HTR-8/SVneo (cell line): Measurements from ENCODE around the gene TFB1M.
"Not testable (repeated sequence)": the region's sequence is repeated elsewhere in the genome, so short reads cannot be mapped to it uniquely, and the experiment has no call there.

ENCODE experiments used
- DNase-seq: peaks from one replicate; pipeline ENCODE4 v3.0.0; 2011; ENCODE audit warnings: low spot score, mixed read lengths; ENCODE audit not compliant: insufficient read length
- FAIRE-seq: peaks from 2 replicates; lab custom pipeline; 2011; peaks lifted over from hg19 to GRCh38; lab: Jason Lieb, UNC

The TFB1M gene

DNA sequence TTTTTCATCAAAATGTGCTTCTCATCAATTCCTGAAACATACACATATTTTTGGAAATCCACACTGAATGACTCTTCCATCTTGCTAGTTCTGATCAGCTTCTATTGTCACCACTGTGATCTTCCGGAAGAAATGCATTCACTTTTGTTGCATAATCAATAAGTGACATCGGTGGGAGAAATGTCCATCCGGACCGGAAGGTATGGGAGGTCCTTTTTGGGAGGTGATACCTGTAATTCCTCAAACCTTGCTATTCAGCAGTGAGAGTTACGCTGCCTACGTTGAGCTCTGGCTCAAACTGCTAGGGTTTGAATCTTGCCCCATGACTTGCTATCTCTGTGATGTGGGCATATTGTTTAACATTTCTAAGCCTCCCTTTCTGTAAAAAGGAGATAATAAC lies 16.6 kb upstream of the TFB1M start:
- DNase-seq (no peak), FAIRE-seq (no peak)

- no peak for FAIRE-seq
- no peak for DNase-seq
These were observed 15.9 kb upstream of the TFB1M start for GRCh38 chr6:155330133-155330734.

DNA sequence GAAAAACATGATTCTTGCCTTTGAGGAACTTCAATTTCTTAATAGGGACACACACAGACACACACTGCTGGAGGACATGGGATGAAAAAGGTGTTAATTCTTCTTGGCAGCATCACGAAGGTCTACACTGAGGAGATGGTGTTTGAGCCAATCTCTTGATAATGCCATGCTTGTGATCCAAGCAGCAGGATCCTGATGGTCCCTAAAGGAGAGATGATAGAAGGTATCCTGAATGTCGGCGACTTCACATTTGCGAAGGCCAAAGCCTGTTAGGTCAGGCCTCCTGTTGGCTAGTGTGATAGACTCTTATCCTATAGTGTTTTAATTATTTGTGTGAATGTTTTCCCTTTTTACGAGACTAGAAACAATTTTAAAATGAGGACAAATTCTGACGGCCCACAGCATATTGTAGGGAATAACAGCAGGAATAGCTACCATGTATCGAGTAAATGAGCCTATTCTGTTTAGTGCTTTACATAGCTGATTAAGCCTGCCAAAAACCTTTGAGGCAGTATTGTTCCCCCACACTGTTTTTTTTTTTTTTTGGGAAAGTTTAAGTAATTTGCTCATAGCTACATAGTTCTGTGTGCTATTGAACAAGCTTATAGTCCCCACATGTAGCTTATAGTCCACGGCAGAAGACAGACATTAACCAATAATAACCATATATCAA lies 15.3 kb upstream of the TFB1M start:
- no peak for DNase-seq
- FAIRE-seq: no peak

DNA sequence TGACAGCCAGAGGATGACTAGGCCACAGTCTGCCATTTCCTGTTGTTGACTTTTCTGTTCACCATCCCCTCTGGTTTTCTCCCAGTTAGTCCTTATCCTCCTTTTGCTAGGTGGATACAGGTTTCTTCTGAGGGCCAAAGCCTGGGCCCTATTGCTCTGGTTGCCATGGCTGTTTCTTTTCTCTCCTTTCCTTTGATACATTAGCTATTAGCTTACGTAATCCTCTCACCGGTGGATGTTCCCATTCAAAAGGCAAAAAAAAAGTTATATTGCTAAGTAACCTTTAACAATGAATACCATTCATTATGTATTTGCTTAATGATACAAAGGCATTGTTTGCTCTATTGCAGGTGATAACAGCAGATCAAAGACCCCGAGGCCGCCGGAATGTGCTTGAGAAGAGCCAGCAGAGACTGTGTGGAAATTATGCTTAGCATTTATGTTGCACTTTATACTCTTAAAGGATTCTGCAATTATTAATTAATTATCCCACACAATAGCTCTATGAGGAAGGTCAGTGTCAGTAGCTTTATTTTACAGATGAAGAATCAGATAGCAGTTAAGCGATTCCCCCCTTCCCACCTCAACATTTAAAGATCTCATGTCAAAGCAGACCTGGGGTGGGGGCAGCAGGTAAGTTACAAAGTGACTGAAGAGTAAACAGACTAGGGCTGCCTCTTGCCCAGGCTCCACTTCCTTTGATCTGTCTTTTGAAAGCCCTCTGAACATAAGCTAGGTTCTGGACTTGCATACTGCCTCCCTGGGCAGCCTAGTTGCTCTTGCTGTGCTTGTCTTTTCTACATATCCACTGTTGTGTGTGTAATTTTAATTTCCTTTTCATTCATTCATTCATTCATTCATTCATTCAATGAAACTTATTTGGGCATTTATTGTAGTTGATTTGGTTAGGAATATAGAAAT lies 14.5 kb upstream of the TFB1M start:
- DNase-seq: no peak
- FAIRE-seq: no peak

- DNase-seq (no peak), FAIRE-seq (no peak)
These were observed 13.8 kb upstream of the TFB1M start for GRCh38 chr6:155328074-155328538.

DNA sequence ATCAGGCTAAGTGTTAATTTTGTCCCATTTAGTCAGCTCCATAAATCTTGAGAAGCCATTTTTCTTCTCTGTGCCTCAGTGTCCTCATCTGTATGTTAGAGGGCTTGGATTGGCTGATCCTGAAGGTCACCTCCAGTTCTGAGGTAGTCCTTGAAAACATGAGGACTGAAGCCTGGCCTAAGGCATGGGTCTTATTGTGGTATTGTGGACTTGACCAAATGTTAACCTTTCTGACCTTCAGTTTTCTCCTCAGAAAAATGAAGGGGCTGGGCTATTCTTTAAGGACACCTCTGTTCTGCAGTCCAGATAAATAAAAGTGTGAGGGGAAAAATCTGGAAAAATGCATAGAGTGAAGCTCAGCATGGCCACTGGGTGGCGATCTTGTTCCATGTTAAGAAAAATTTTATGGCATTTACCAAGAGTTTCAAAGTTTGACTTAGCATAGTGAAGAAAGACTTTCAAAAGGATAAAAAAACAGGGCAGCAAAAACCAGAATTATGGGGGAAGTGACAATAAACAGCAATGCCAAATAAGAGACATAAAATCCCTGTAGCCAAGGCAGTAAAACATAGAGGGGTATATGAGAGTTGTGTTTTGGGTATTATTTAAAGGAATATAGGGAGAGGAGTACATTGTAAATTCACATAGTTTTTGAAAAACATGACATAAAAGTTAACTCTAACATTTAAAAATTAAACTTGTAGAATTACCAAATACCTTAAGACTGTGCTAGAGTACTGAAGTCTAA lies 13.2 kb upstream of the TFB1M start:
- peak; percentile 17 for DNase-seq
- no peak for FAIRE-seq

DNA sequence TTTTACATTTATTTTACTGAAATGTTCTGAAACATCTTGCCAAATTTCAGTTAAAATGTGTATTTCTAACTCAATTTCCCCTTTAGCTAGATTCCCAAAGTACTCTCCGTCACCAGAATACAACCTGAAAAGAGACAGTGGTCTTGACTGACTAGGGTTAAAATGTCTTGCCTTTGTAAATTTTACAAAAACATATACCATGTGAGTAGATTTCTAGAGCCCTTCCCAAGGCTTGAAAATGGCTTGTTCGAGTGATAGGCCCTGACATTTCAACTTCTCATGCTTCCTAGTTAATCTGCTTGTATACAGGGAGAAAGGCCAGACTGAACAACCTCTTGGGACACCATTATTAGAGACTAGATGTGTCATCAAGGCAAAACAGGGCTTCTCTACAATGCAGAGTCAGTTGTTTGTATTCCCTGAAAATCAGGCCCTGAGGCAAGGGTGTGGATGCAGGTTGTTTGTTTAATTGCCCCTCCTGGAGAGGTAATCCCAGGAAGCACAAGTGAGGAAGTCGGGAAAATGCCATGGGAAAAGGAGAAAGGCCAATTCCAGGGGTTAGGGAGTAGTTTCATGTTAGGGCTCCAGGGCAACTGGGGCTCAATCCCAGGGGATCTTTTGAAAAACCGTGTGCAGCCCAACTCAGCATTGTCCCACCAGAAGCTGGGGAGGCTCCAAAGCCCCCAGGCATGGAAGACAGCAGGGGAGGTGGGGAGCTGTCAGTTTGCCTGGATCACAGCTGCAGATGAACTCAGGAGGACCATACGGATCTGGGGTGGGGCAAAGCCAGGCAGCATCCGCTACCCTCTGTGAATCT lies 11.6 kb upstream of the TFB1M start:
- no peak for DNase-seq
- no peak for FAIRE-seq

DNA sequence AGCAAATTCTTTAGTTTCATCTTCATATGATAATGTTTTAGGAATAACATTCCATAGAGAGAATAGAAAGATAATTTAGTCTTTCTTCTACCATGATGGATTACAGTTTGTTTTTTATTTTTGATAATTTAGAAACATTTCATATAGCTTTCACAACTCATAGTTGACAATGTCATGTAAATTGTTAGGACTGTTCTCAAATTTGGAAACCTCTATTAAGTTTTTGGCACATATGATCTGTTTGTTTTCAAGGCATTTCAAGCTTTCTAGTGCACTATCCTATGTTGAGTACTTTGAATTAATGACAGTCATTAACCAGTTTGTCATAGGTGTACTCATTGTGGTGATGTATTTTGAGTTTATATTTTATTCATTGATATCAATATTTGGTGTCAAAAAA lies 10.7 kb upstream of the TFB1M start:
- FAIRE-seq: no peak
- DNase-seq: no peak

- DNase-seq (no peak), FAIRE-seq (no peak)
These were observed 9.9 kb upstream of the TFB1M start for GRCh38 chr6:155324172-155324571.

GRCh38 chr6:155319902-155320301 lies 5.6 kb upstream of the TFB1M start:
- no peak for FAIRE-seq

DNA sequence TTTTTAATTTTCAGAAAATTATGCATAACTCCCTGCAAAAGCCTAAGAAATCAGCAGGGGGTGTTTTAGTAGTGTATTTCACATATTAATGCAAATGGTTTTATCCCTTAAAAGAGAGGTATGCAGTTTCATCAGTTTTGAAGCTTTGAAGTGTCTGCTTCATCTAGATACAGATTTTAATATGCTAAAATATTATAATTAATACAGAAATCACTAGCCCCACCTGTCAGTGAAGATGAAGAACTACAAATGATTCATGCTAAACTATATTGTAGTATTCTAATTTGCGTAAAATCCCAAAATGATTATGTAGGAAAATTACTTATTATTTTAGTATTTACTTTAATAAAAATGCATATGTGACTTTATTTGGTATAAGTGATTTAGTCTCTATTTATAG lies 2.9 kb upstream of the TFB1M start:
- no peak for FAIRE-seq
- no peak for DNase-seq

More at GRCh38 chr6:155319902-155320301, 5.6 kb upstream of the TFB1M start:
- DNase-seq: no peak

DNA sequence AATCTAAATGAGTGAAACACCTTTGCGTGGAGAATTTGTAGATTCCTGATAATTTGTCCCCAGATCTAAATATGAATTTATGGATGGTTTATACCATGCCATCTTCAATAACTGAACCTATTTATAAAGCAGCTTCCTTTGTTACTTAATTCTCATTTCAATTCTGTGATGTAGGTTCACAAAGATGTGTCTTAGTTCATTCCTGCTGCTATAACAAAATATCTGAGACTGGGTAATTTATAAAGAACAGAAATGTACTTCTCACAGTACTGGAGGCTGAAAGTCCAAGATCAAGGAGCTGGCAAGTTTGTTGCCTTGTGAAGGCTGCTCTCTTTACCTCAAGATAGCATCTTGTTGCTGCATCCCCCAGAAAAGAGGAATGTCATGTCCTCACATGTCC lies 2.1 kb upstream of the TFB1M start:
- FAIRE-seq (no peak), DNase-seq (no peak)

GRCh38 chr6:155315516-155315871 lies 1.2 kb upstream of the TFB1M start:
- no peak for FAIRE-seq

GRCh38 chr6:155314773-155315515 lies 660 bp upstream of the TFB1M start:
- FAIRE-seq: peak; percentile 23
- DNase-seq: peak; percentile 28

More at GRCh38 chr6:155315516-155315871, 1.2 kb upstream of the TFB1M start:
- no peak for DNase-seq

GRCh38 chr6:155313602-155314091 lies 637 bp downstream of the TFB1M start:
- FAIRE-seq (no peak), DNase-seq (peak; percentile 2)

- DNase-seq, FAIRE-seq: not testable (repeated sequence)
These were observed 1.3 kb downstream of the TFB1M start for GRCh38 chr6:155312950-155313349.

DNA sequence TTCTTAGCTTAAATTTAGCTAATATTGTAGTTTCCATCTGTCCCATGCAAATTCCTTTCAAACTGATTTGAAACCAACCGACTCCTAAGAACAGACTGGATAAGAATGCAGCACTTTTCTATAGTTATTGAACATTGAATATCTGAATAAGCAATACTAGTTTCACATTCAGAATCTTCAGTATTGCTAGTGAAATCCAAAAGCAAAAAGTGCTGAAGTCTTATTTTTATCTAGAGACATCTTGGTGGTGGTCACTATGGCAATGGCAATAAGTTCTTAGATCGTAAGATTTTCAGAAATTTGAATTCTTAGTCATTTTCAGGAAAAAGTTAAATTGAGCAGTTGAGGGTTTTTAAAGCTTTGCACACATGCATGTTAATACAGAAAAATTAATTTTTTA lies 2.7 kb downstream of the TFB1M start:
- no peak for FAIRE-seq
- no peak for DNase-seq

- FAIRE-seq: no peak
- no peak for DNase-seq
These were observed 3.2 kb downstream of the TFB1M start for GRCh38 chr6:155311086-155311485.

DNA sequence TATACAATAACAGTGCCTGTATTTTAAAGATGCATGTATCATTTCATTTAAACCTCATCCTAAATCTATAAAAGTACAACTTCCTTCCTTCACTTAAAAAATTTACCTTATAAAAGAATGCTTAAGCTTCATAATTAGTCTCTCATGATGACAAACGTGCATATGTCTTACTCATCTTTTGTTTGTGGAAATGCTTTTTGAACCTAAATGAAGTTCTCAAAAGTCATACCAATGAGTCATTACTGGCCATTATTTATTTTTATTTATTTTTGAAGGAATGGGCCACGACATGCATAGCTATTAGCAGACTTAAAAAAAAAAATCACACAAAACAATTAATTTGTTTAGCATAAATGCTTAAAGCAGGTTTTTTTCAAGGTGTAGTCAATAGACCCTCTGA lies 3.7 kb downstream of the TFB1M start:
- FAIRE-seq: no peak

More for the DNA sequence above, 3.7 kb downstream of the TFB1M start:
- no peak for DNase-seq
